SK-N-SH (cell line): ENCODE results near the gene RIC8B. TPM values are rescaled to one million over a fixed set of nuclear protein-coding genes. Genes with fewer than 3 reads are reported as not detected.

Source experiments
- CTCF ChIA-PET: fragments of 300-600, 350-600 bp; formaldehyde crosslinking; extraction: SDS; loops from one replicate; lab custom pipeline; 2021; lab: Yijun Ruan, JAX
- POLR2A ChIA-PET: fragments of 350-600 bp; sonication (Branson Sonifier 250); formaldehyde crosslinking; extraction: SDS; loops from one replicate; lab custom pipeline; 2020; ENCODE audit warnings: antibody characterized with exemption, inconsistent platforms; lab: Yijun Ruan, JAX
- DNase-seq: peaks from one replicate; pipeline ENCODE4 v3.0.0; 2012
- H2AFZ ChIP-seq: fragments of 200-600 bp; sonication (generic); 2 replicates; pipeline ENCODE4 v1.8.1; 2016; ENCODE audit warnings: antibody characterized with exemption, mild to moderate bottlenecking, low read depth
- H3F3A ChIP-seq: fragments of 200-600 bp; sonication (generic); replicated peaks from 2 replicates; pipeline ENCODE3; 2016; ENCODE audit warnings: antibody characterized with exemption, mild to moderate bottlenecking; ENCODE audit not compliant: insufficient read depth
- H3K27ac ChIP-seq, 2 experiments: fragments of 200-500 bp in 1 of 2; fragments of 200-600 bp in 1 of 2; sonication (Bioruptor generic) in 1 of 2; sonication (generic), shearing (Covaris generic) in 1 of 2; 2 replicates each; pipeline versions ENCODE4 v1.5.1 to v1.6.1; 2014 to 2016; ENCODE audit warnings: low read depth in 2 of 2, inconsistent platforms in 1 of 2, low read length in 1 of 2, mild to moderate bottlenecking in 1 of 2, mixed read lengths in 1 of 2
- H3K27me3 ChIP-seq: fragments of 200-600 bp; sonication (generic), shearing (Covaris generic); 2 replicates; pipeline ENCODE4 v1.6.1; 2016; ENCODE audit warnings: mixed run types; ENCODE audit not compliant: insufficient read depth
- H3K36me3 ChIP-seq, 2 experiments: fragments of 200-500 bp in 1 of 2; fragments of 200-600 bp in 1 of 2; sonication (Bioruptor generic) in 1 of 2; sonication (generic) in 1 of 2; replicated peaks in 1 of 2; 2 replicates each; pipeline versions ENCODE3 to v1.5.1; 2014 to 2016; ENCODE audit warnings: low read length in 1 of 2, mild to moderate bottlenecking in 1 of 2; ENCODE audit not compliant: insufficient read depth in 2 of 2, control insufficient read depth in 1 of 2
- H3K4me1 ChIP-seq, 2 experiments: fragments of 200-500 bp in 1 of 2; fragments of 200-600 bp in 1 of 2; sonication (Bioruptor generic) in 1 of 2; sonication (generic), shearing (Covaris generic) in 1 of 2; 2 replicates each; pipeline versions ENCODE4 v1.5.1 to v1.6.1; 2014 to 2016; ENCODE audit warnings: low read depth in 1 of 2, low read length in 1 of 2, mixed run types in 1 of 2; ENCODE audit not compliant: insufficient read depth in 2 of 2, control insufficient read depth in 1 of 2
- H3K4me2 ChIP-seq: fragments of 200-600 bp; sonication (generic), shearing (Covaris generic); 2 replicates; pipeline ENCODE4 v1.6.1; 2017; ENCODE audit warnings: mixed run types
- H3K4me3 ChIP-seq, 2 experiments: fragments of 200-500 bp in 1 of 2; fragments of 200-600 bp in 1 of 2; sonication (Bioruptor generic) in 1 of 2; sonication (generic), shearing (Covaris generic) in 1 of 2; 2 replicates each; pipeline versions ENCODE4 v1.5.1 to v1.8.1; 2014 to 2016; ENCODE audit warnings: low read depth in 2 of 2, inconsistent platforms in 1 of 2, low read length in 1 of 2, mild to moderate bottlenecking in 1 of 2, mixed read lengths in 1 of 2, moderate library complexity in 1 of 2
- H3K79me2 ChIP-seq: fragments of 200-600 bp; sonication (generic); 2 replicates; pipeline ENCODE4 v1.8.1; 2017; ENCODE audit warnings: mild to moderate bottlenecking; ENCODE audit not compliant: insufficient read depth
- H3K9ac ChIP-seq: fragments of 200-600 bp; sonication (generic); 2 replicates; pipeline ENCODE4 v1.6.1; 2017; ENCODE audit warnings: mixed run types
- H3K9me2 ChIP-seq: fragments of 200-600 bp; sonication (generic); 2 replicates; pipeline ENCODE4 v1.6.1; 2017; ENCODE audit warnings: mixed run types
- H3K9me3 ChIP-seq: fragments of 200-600 bp; sonication (generic); 2 replicates; pipeline ENCODE4 v1.6.1; 2017; ENCODE audit warnings: mixed run types, mild to moderate bottlenecking, moderate library complexity
- H4K20me1 ChIP-seq: fragments of 200-600 bp; sonication (generic); 2 replicates; pipeline ENCODE4 v1.6.1; 2017; ENCODE audit warnings: mild to moderate bottlenecking, mixed run types; ENCODE audit not compliant: insufficient read depth
- CHD2 ChIP-seq: fragments of 150-350 bp; IDR thresholded peaks from 2 replicates; pipeline ENCODE4 v1.6.1; 2018; ENCODE audit warnings: low read length; ENCODE audit not compliant: partially characterized antibody
- EP300 ChIP-seq, 2 experiments: IDR thresholded peaks; 2 replicates each; pipeline versions ENCODE4 v1.4.0 to v1.6.1; 2012; ENCODE audit warnings: borderline replicate concordance in 1 of 2, low read depth in 1 of 2, low read length in 1 of 2
- FOSL2 ChIP-seq: IDR thresholded peaks from 2 replicates; pipeline ENCODE4 v1.4.0; 2012; ENCODE audit warnings: low read depth, mild to moderate bottlenecking, moderate library complexity, borderline replicate concordance
- GABPA ChIP-seq: IDR thresholded peaks from 2 replicates; pipeline ENCODE4 v1.4.0; 2012; ENCODE audit warnings: low read depth, mild to moderate bottlenecking
- GATA2 ChIP-seq: sonication (generic); formaldehyde crosslinking; IDR thresholded peaks from 2 replicates; pipeline ENCODE4 v1.5.0; 2020; ENCODE audit warnings: mild to moderate bottlenecking, missing genetic modification reagents
- JUND ChIP-seq: IDR thresholded peaks from 2 replicates; pipeline ENCODE4 v1.4.0; 2012
- NFIC ChIP-seq: IDR thresholded peaks from 2 replicates; pipeline ENCODE4 v1.4.0; 2012; ENCODE audit warnings: borderline replicate concordance
- POLR2AphosphoS5 ChIP-seq: IDR thresholded peaks from 2 replicates; pipeline ENCODE4 v1.6.1; 2012; ENCODE audit warnings: low read depth, low read length
- REST ChIP-seq: IDR thresholded peaks from 2 replicates; pipeline ENCODE4 v1.6.1; 2012; ENCODE audit warnings: mild to moderate bottlenecking, low read depth, low read length, moderate library complexity
- SIN3A ChIP-seq: IDR thresholded peaks from 2 replicates; pipeline ENCODE4 v1.6.1; 2012; ENCODE audit warnings: low read depth, mild to moderate bottlenecking, low read length, moderate library complexity, borderline replicate concordance
- TCF12 ChIP-seq: IDR thresholded peaks from 2 replicates; pipeline ENCODE4 v1.4.0; 2012
- TEAD4 ChIP-seq: IDR thresholded peaks from 2 replicates; pipeline ENCODE4 v1.4.0; 2012; ENCODE audit warnings: mild to moderate bottlenecking, borderline replicate concordance; ENCODE audit not compliant: insufficient read depth
- YY1 ChIP-seq: IDR thresholded peaks from 2 replicates; pipeline ENCODE4 v1.4.0; 2012; ENCODE audit warnings: low read depth, mild to moderate bottlenecking
- WGBS: methylation state at CpG from one replicate; pipeline ENCODE4 v1.1.6; 2017; ENCODE audit warnings: low lambda C conversion rate; 5-methylcytosine and 5-hydroxymethylcytosine counted together
- polyA plus RNA-seq, 3 experiments: library from polyadenylated mRNA; depleted of rRNA; stranded (reverse); fragments of >200 nt; gene quantifications; 2 replicates each; pipeline ENCODE4 v1.2.3, GENCODE V29; 2012
- TF ChIP-seq, protein P1 (sequence below): IDR thresholded peaks from 2 replicates; pipeline ENCODE4; 2012

RIC8B gene
- polyA plus RNA-seq, 1 of the 3 experiments (the other 2 are of a cell fraction), result 6.2 TPM

DNA sequence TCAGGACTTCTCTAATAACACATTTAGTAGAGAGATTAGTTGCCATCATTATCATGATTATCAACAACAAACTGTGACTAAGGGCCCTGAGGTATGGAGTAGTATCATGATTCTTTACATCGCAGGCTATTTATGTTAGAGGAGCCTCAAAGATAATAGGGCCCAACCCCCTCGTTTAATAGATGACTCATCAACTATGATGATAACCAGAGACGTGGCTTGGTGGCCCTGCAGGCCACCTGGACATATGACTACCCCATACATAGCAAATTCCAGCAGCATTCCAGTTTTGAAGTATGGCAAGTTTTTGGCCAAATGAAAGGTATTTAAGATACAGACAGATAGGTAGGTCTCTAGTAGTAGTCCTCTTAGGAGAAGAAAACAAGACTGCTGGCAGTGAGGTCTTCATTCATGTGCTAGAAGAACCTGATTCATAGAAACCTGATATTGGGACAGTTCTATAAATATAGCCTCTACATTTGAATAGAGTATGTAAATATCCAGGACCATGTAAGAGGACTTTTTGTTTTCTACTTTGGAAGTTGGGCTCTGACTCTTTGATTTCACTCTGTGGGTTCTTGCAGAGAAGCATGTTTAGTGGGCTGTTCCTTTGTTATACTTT, 5.6 kb downstream of the RIC8B start:
- no peaks in the 10 kb centered on the region for H3K9me2 ChIP-seq
- no peak overlapping the region for H3K4me2 ChIP-seq
- peaks cover under 1 to 2% of the 10 kb centered on the region in 2 experiments for H3K36me3 ChIP-seq
- H3K27me3 ChIP-seq, result no peaks in the 10 kb centered on the region
- DNase-seq, result peak; percentile 42
- peaks cover 10% of the 10 kb centered on the region; the same call in 1 of the 2 replicates for H4K20me1 ChIP-seq
- TF ChIP-seq NFIC, result peak; percentile 9; the same call in 1 of the 2 replicates
- TF ChIP-seq REST, result no peak
- no peak for TF ChIP-seq GABPA
- TF ChIP-seq, protein P1, sequence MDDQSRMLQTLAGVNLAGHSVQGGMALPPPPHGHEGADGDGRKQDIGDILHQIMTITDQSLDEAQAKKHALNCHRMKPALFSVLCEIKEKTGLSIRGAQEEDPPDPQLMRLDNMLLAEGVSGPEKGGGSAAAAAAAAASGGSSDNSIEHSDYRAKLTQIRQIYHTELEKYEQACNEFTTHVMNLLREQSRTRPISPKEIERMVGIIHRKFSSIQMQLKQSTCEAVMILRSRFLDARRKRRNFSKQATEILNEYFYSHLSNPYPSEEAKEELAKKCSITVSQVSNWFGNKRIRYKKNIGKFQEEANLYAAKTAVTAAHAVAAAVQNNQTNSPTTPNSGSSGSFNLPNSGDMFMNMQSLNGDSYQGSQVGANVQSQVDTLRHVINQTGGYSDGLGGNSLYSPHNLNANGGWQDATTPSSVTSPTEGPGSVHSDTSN, result peak; percentile 74
- peak; percentile 31 for TF ChIP-seq CHD2
- TF ChIP-seq SIN3A, result peak; percentile 16; the same call in 1 of the 2 replicates
- TF ChIP-seq TCF12, result peak; percentile 94
- TF ChIP-seq EP300 (IDR thresholded peaks at IDR 0.05; ENCODE audit: borderline replicate concordance in 1 of 2, low read depth in 1 of 2, low read length in 1 of 2), result peak; percentile 9 to 28; a peak in 2 of 4 replicates
- peak; percentile 34; the same call in 1 of the 2 replicates for TF ChIP-seq POLR2AphosphoS5
- TF ChIP-seq FOSL2, result peak; percentile 45; the same call in 1 of the 2 replicates
- peak; percentile 50; the same call in 1 of the 2 replicates for TF ChIP-seq TEAD4
- peak; percentile 81 for TF ChIP-seq JUND
- TF ChIP-seq GATA2 (CRISPR knock-in tag), result 0 out of 2 replicates have a peak, but pooled peaks have one; percentile 10
- no peak for TF ChIP-seq YY1
- peaks cover 83% of the 10 kb centered on the region for H3K79me2 ChIP-seq
- H3F3A ChIP-seq, result peaks cover 10% of the 10 kb centered on the region
- H3K4me1 ChIP-seq, result peaks cover 4 to 15% of the 10 kb centered on the region in 2 experiments; a peak in 3 of 4 replicates
- POLR2A ChIA-PET, result no interaction called here
- H3K9me3 ChIP-seq, result no peaks in the 10 kb centered on the region
- whole genome bisulfite sequencing, result 3% methylated on average over 3 of the region's 3 CpGs
- peak overlapping the region in 1 of 2 experiments; percentile 11; a peak in 1 of 4 replicates for H3K27ac ChIP-seq
- H3K9ac ChIP-seq, result no peak overlapping the region
- no peak overlapping the region for H2AFZ ChIP-seq
- no peak overlapping the region for H3K4me3 ChIP-seq
- CTCF ChIA-PET, result interaction anchor here (1.2 kb wide), 1 partner anchor 139 kb away, joined by 4 read pairs; no protein-coding TSS in a partner anchor
